ENCODE results near the gene TJP2.
"Not testable (repeated sequence)": the region's sequence is repeated elsewhere in the genome, so short reads cannot be mapped to it uniquely, and the experiment has no call there.

Gene TJP2

DNA sequence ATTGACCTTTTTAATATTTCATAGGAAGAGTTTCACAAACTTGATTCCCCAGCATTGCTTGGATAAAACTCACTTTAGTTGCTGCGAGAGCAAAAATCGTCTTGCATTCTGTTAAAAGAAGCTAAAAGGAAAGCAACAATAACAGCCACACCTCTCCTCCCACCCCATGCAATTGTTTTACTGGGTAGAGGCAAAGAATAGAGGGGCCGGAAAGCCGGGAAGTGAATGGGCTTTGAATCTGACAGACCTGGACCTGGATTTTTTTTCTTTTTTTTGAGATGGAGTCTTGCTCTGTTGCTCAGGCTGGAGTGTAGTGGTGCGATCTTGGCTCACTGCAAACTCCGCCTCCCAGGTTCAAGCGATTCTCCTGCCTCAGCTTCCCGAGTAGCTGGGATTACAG is 9.5 kb upstream of the TJP2 start:
- DNase-seq, result not testable (repeated sequence)

DNA sequence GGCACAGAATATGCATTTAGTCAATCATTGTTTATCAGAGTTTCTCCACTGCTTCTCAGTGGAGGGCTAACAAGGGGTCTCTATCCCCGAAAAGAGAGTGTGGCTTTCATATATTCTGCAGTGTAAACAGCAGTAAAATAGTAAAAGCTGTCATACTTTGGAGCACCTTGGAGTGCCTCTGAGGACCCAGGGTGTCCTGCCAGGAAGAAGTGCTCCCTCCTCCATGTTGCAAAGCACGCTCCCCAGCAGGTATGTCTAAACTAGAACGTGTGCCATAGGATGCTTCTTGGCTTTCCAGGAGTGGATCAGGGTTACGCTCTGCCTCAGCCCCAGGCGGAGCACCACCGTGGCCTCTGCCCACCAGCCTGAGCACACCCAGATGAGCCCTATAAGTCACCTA is 8.5 kb upstream of the TJP2 start:
- DNase-seq, result no peak

GRCh38 chr9:69168709-69169217 is 5.3 kb upstream of the TJP2 start:
- DNase-seq, result no peak

DNA sequence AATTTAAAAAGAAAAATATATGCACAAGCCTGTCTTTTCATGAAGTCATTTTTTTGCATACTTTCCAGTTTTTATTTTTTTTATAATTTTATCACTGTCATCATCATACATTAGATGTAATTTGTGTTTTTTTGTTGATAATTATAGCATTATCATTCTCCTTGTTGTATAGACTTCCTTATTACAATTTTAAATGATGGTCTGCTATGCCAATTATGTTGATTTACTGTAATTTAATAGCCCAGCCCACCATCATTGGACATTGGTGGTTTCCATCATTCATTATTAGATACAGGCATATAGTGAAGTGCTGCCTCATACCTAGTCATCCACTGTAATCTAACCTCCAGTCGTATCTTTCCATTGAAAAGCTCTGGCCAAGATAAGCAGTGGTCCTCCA is 3.8 kb upstream of the TJP2 start:
- DNase-seq, result no peak

DNA sequence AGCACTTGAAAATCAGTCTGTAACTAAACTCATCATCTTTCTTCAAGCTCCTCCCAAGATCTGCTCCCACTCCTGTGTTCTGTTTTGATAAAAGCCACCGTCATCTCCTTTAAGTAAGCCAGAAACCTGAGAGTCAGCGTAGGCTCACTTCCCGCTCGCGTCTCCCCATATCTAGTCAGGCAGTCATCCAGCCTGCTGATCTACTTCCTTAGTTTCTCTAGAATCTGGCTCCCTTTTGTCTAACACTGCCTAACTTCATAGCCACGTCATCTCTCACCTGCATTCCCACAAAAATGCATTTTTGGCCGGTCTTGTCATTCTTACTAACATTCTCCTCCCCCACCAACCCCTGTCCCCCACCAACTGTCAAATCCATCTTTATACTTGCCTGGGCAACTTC is 3.0 kb upstream of the TJP2 start:
- no peak for DNase-seq

DNA sequence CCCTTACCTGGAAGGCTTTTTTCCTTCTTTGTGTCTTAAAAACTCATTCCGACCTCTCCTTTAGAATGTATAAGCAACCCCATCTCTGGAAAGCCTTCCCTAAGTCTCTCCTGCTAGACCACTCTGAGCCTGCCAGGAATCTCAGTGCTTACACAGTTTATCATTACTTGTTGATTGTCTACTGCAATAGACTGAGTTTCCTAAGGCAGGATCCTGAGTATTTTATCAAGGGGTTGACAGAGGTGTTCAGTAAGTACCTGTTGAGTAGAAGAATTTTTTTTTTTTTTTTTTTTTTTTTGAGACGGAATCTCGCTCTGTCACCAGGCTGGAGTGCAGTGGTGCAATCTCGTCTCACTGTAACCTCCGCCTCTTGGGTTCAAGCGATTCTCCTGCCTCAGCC is 2.6 kb upstream of the TJP2 start:
- no peak for DNase-seq

DNA sequence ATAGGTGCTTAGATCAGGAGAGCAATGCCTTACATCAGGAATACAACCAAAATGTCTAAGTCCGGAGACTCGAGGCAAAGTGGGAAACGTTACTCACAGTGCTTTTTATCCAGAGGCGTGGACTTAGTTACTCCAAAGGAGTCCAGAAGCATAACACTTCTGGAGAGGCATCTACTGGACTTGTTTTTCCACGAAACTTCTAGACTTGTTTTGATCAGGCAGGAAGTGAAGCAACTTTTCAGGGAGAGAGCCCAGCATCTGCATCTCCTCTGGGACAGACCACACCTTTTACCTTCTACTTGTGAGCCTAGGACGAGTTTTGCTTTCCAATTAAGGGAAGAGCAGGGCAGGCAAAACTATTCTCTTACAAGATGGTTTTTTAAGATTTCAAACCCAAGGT is 1.2 kb upstream of the TJP2 start:
- no peak for DNase-seq

GRCh38 chr9:69173497-69173890 is 583 bp upstream of the TJP2 start:
- DNase-seq, result peak; percentile 57

GRCh38 chr9:69174616-69175463 is 763 bp downstream of the TJP2 start:
- DNase-seq, result peak; percentile 37

DNA sequence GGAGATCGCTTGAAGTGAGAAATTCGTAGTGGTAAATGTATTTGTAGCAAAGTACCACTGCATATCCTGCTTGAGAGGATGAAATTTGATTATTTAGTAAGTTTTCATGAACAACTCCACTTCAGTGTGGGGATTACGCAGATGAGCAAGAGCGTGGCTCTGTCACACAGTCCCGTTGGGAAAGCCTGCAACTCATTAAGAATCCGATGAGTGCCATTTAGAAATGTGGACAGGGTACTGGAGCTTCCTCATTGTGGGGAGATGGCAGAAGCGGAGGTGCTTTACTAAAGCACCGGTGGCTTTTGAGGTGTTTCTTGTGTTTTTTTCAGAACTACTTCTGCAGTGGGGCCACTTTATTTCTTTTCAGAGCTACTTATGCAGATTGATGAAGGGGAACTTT is 1.4 kb downstream of the TJP2 start:
- DNase-seq, result no peak

GRCh38 chr9:69176471-69177171 is 2.5 kb downstream of the TJP2 start:
- DNase-seq, result peak; percentile 42

- DNase-seq, result no peak
Observed at GRCh38 chr9:69178583-69179011, 4.5 kb downstream of the TJP2 start.

DNA sequence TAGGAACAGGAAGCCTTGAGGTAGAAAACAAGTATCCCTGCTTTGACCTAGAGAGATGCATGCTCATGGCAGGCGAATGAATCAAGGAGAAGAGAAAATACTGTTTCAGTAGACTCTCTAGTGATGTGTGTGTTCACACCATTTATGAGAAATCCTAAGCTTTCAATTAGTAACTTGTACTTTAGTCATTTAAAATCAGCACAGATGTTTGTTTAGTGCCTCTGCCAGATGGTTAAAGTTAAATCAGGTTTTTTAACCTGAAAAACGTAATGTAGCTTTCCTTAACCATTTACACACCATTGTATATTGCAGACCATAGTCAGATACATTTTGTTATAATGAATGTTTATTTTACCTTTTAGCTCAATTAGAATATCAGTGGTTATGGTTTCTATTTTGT is 5.0 kb downstream of the TJP2 start:
- DNase-seq, result no peak

GRCh38 chr9:69180200-69180599 is 6.1 kb downstream of the TJP2 start:
- no peak for DNase-seq

DNA sequence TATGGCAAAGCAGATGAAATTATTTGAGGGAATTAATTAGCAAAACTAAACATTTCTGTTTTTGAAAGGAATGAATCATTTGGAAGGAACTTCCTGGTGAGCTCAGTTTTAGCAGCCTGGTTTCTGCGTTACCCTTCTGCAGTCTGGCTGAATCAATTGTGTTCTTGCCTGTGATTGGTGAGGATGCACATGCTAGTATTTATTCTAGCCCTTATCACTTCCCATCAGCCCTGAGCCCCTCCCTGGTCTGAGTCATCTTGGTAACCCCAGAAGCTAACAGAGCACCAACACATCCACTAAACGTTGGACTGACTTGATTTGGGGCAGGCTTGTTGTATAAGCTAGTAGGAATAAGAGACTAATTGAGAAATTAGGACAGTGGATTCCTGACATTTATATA is 6.6 kb downstream of the TJP2 start:
- no peak for DNase-seq

DNA sequence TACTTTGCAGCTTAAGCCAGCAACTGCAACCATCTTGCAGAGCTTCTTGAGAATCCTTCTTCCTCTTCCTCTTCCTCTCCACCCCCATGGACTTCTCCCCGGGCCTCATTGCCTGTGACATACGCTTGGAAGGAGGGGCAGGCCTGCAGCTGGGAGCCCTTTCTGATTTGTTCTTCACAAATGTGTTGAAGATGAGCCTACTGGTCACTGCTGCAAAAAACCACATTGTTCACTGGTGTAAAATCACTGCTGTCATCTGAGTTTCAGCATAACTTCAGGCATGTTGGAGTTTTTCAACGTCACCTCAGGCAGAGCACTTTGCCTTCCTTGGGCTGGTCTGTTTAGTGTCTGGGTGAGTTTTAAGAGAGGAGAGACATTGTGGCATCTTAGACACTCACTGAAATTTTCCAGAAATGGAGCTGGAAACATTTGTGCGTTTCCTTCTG is 7.9 kb downstream of the TJP2 start:
- DNase-seq, result no peak

DNA sequence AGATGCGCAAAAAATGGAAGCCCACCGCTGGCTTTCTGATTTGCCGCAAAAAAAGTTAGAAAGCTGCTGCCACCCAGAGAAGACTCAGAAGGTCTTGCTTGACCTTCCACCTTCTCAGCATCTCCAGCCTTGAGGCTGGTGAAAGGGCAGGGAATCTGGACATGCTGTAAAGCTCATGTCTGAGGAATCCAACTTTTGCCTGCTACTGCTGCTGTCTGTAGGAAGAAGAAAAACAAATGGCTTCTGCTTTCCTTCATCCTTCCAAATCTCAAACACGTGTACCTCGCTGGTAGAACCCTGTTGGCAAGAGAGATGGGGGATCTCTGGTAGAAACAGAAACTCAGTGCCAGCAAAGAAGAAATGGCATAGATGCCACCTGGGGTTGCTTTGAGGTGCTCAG is 10.2 kb downstream of the TJP2 start:
- DNase-seq, result no peak

DNA sequence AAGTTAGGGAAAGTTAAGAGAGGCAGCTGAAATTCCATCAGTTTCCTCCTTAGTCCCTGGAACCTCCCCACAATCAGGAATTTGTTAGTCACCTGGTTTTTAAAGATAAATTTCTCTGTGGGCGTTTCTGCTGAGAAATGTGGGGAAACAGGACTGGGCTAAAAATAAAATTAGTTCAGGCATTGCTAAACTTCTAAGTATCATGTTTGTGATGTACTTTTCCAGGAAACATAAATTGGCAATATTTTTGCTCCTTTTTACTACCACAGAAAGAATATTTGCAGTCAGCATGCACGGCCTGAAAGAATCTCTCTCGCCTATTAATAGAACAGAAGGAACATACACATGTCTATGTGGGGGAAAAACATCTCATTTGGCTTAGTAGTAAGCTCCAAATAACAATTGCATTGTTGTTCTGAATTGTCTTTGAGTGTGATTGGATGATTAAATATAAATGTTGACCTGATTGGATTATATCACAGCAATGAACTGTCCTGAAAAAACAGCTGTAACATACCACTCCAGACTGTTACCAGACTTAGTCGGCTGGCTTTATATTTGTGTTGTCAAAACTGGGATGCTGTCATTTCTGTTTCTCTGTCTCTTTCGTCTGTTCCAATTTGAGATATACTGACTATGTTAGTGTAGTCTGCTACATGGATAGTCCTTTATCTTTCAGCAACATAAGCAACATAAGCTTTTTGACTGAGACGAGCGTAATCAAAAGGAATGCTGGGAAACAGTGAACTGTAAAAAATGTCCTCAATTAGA is 12.9 kb downstream of the TJP2 start:
- peak; percentile 12 for DNase-seq

DNA sequence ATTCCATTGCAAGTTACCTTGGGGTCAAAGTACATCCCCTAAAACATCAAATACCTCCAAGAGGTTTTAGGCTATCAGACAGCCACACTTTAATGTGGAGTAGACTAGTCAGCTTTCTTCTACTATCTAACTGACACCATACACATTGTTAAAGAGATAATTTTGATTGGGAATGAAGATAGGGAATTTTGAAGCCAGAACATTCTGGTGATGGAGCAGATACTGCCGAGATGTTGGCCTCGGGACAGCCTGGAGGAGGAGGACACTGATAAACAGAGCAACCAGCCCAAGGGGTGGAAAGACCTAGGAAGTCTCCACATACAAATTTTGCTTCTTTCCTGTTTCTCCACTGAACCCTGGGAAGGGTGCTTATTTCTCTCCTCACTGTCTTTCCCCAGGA is 14.9 kb downstream of the TJP2 start:
- DNase-seq, result no peak

GRCh38 chr9:69190086-69190862 is 16.2 kb downstream of the TJP2 start:
- DNase-seq, result no peak

DNA sequence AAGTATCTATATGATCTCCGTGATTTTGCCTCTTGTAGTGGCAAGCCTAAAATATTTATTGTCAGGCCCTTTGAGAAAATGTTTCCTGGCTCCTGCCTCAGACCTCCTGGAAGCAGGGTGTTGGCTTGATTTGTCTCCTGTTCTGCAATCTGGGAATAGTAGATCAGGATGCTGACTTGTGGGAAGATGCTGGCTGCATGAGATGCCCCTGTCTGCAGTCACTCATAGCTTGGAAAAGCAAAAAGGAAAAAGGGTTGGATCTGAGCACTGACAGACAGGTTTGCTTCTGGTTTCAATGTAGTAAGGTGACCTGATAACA is 16.7 kb downstream of the TJP2 start:
- no peak for DNase-seq

DNA sequence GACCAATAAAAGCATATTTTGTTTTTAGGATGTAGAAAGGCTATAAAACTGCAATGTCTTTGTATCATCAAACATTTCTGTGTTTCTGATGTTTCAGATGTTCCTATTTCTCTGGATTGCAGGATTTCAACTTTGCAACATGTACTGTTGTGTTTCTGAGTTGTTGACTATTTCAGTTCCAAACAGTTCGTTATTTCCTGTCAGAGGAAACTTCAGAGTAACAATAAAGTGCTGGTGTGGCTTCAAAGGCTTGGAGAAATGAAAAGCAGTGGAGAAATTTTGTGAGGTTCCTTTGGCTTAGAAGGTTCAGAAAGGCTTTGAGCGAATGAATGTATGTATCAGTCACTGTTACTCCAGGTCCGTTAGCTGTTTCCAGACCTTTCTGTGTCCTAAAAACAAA is 17.2 kb downstream of the TJP2 start:
- DNase-seq, result no peak

DNA sequence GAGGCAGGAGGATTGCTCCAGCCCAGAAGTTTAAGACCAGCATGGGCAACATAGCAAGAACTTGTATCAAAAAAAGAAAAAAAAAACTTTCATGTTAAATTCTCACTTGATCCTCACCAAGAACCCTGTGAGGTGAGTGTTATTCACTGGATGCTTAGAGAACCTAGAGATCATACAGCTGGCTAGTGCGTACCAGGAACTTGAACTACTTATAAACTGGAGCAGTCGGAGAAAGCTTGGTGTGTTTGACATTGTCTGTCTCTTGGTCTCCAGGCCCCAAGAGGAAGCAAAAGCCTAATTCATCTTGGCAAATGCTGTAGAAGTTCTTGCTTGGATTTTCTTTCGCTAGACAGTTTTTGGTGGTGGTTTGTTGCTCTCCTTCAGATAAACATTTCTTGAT is 18.1 kb downstream of the TJP2 start:
- DNase-seq, result no peak
